Hepatocyte (in vitro differentiated cells): Measurements from ENCODE around the gene ALDH1A2. TPM values are rescaled to one million over a fixed set of nuclear protein-coding genes. Genes with fewer than 3 reads are reported as not detected.

Source experiments
- DNase-seq: peaks from one replicate; pipeline ENCODE4 v3.0.0-alpha.2; 2016; ENCODE audit warnings: low spot score
- H2AFZ ChIP-seq: fragments of 200-600 bp; sonication (generic); 2 replicates; pipeline ENCODE4 v1.6.0; 2016; ENCODE audit warnings: antibody characterized with exemption, mild to moderate bottlenecking
- H3K27ac ChIP-seq: fragments of 200-600 bp; sonication (generic); 2 replicates; pipeline ENCODE4 v1.5.1; 2016; ENCODE audit warnings: mild to moderate bottlenecking
- H3K27me3 ChIP-seq: fragments of 200-600 bp; sonication (generic); 2 replicates; pipeline ENCODE4 v1.6.1; 2016
- H3K36me3 ChIP-seq: fragments of 200-600 bp; sonication (generic); replicated peaks from 2 replicates; pipeline ENCODE4 v1.5.1; 2016; ENCODE audit warnings: low read depth; ENCODE audit not compliant: insufficient read depth
- H3K4me1 ChIP-seq: fragments of 200-600 bp; sonication (generic); 2 replicates; pipeline ENCODE4 v1.5.1; 2016; ENCODE audit warnings: mild to moderate bottlenecking, moderate library complexity; ENCODE audit not compliant: insufficient read depth
- H3K4me2 ChIP-seq: fragments of 200-600 bp; sonication (generic); 2 replicates; pipeline ENCODE4 v1.6.0; 2016
- H3K4me3 ChIP-seq: fragments of 200-600 bp; sonication (generic); 2 replicates; pipeline ENCODE4 v1.5.1; 2016; ENCODE audit warnings: mild to moderate bottlenecking
- H3K79me2 ChIP-seq: fragments of 200-600 bp; sonication (generic); 2 replicates; pipeline ENCODE4 v1.6.0; 2017; ENCODE audit warnings: mild to moderate bottlenecking
- H3K9me2 ChIP-seq: fragments of 200-600 bp; sonication (generic); replicated peaks from 2 replicates; pipeline ENCODE4 v1.6.0; 2017; ENCODE audit warnings: mild to moderate bottlenecking; ENCODE audit not compliant: insufficient read depth
- H3K9me3 ChIP-seq: fragments of 200-600 bp; sonication (generic); 2 replicates; pipeline ENCODE4 v1.5.1; 2016; ENCODE audit warnings: low read depth, mild to moderate bottlenecking
- H4K20me1 ChIP-seq: fragments of 200-600 bp; sonication (generic); 2 replicates; pipeline ENCODE4 v1.6.0; 2016; ENCODE audit warnings: mild to moderate bottlenecking; ENCODE audit not compliant: insufficient read depth, poor library complexity, severe bottlenecking
- EZH2 ChIP-seq: fragments of 200-600 bp; sonication (generic); IDR thresholded peaks from 2 replicates; pipeline ENCODE4 v1.6.1; 2016; ENCODE audit warnings: antibody characterized with exemption, mild to moderate bottlenecking, borderline replicate concordance
- EZH2phosphoT487 ChIP-seq: fragments of 200-600 bp; sonication (generic); IDR thresholded peaks from one replicate; pipeline ENCODE4 v1.6.1; 2018; ENCODE audit warnings: antibody characterized with exemption, mild to moderate bottlenecking, low read depth, moderate library complexity; ENCODE audit not compliant: unreplicated experiment, severe bottlenecking
- WGBS: methylation state at CpG from one replicate; pipeline ENCODE4 v1.1.6; 2016; ENCODE audit warnings: low lambda C conversion rate; ENCODE audit errors: missing lambda C conversion rate; 5-methylcytosine and 5-hydroxymethylcytosine counted together
- polyA plus RNA-seq: library from polyadenylated mRNA; unstranded; fragments of >200 nt; fragmentation: Nextera tagmentation; extraction: Ambion mirVana; gene quantifications from 2 replicates; pipeline ENCODE4 v1.2.1, GENCODE V29; 2016
- total RNA-seq: library from RNA; depleted of rRNA; stranded (reverse); fragments of >200 nt; gene quantifications from 2 replicates; pipeline ENCODE4 v1.2.3, GENCODE V29; 2014
- TF ChIP-seq, protein P1 (sequence below): fragments of 200-600 bp; sonication (generic); IDR thresholded peaks from 2 replicates; pipeline ENCODE4 v1.5.1; 2016; ENCODE audit warnings: antibody characterized with exemption, mild to moderate bottlenecking; ENCODE audit not compliant: poor library complexity

ALDH1A2 gene
- total and polyA plus RNA-seq, 2 experiments from 2014 or later, result 3.0 to 7.3 TPM

DNA sequence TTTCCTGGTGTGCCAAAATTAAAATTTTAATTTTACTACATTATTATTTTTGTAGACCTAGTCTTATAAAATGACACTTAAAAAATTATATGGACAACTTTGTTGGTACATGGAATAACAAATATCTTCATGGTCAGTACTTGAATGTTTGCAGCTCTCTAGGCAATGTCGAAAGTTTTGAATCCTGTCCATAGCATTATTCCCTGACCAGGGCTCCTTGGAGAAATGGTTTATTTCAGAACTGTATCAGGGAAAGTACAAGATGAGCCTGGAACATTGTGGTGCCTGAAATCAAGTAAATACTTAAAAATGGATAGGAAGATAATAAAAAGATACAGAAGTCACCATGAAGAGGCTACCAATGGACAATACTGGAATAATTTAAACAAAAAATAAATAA is 47.6 kb downstream of the ALDH1A2 start:
- Histone ChIP-seq H3K79me2 (no peaks in the 10 kb centered on the region), H3K27ac (no peak overlapping the region), H3K4me2 (no peak overlapping the region), H3K9me3 (no peaks in the 10 kb centered on the region), H4K20me1 (no peaks in the 10 kb centered on the region), H3K9me2 (no peaks in the 10 kb centered on the region), H2AFZ (no peak overlapping the region), H3K4me1 (no peaks in the 10 kb centered on the region), H3K27me3 (peaks cover 4% of the 10 kb centered on the region), H3K4me3 (no peak overlapping the region), H3K36me3 (no peaks in the 10 kb centered on the region)
- WGBS, result 91% methylated on average over 1 of the region's 1 CpG
- DNase-seq, result no peak
- TF ChIP-seq, protein P1, sequence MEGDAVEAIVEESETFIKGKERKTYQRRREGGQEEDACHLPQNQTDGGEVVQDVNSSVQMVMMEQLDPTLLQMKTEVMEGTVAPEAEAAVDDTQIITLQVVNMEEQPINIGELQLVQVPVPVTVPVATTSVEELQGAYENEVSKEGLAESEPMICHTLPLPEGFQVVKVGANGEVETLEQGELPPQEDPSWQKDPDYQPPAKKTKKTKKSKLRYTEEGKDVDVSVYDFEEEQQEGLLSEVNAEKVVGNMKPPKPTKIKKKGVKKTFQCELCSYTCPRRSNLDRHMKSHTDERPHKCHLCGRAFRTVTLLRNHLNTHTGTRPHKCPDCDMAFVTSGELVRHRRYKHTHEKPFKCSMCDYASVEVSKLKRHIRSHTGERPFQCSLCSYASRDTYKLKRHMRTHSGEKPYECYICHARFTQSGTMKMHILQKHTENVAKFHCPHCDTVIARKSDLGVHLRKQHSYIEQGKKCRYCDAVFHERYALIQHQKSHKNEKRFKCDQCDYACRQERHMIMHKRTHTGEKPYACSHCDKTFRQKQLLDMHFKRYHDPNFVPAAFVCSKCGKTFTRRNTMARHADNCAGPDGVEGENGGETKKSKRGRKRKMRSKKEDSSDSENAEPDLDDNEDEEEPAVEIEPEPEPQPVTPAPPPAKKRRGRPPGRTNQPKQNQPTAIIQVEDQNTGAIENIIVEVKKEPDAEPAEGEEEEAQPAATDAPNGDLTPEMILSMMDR, result no peak

- Histone ChIP-seq H3K79me2 (no peaks in the 10 kb centered on the region), H4K20me1 (no peaks in the 10 kb centered on the region), H3K4me1 (no peaks in the 10 kb centered on the region), H3K9me2 (no peaks in the 10 kb centered on the region), H3K9me3 (no peaks in the 10 kb centered on the region), H2AFZ (no peak overlapping the region), H3K4me2 (no peak overlapping the region), H3K27me3 (peaks cover 4% of the 10 kb centered on the region), H3K27ac (no peak overlapping the region), H3K4me3 (no peak overlapping the region), H3K36me3 (no peaks in the 10 kb centered on the region)
- WGBS, result 79% methylated on average over 2 of the region's 2 CpGs
- TF ChIP-seq EZH2phosphoT487, result no peak
- TF ChIP-seq, protein P1, result no peak
- TF ChIP-seq EZH2, result no peak
- no peak for DNase-seq
Observed at GRCh38 chr15:58016581-58017175, 48.8 kb downstream of the ALDH1A2 start.

GRCh38 chr15:58015565-58015964 is 49.9 kb downstream of the ALDH1A2 start:
- 50% methylated on average over 1 of the region's 1 CpG for WGBS
- Histone ChIP-seq H3K9me3 (no peaks in the 10 kb centered on the region), H3K27ac (no peak overlapping the region), H3K36me3 (no peaks in the 10 kb centered on the region), H3K27me3 (peaks cover 4% of the 10 kb centered on the region), H3K4me2 (no peak overlapping the region), H2AFZ (no peak overlapping the region), H3K9me2 (no peaks in the 10 kb centered on the region), H3K4me1 (no peaks in the 10 kb centered on the region), H3K4me3 (no peak overlapping the region), H4K20me1 (no peaks in the 10 kb centered on the region), H3K79me2 (no peaks in the 10 kb centered on the region)
- no peak for TF ChIP-seq EZH2phosphoT487
- TF ChIP-seq, protein P1, result no peak
- TF ChIP-seq EZH2, result no peak
- no peak for DNase-seq

DNA sequence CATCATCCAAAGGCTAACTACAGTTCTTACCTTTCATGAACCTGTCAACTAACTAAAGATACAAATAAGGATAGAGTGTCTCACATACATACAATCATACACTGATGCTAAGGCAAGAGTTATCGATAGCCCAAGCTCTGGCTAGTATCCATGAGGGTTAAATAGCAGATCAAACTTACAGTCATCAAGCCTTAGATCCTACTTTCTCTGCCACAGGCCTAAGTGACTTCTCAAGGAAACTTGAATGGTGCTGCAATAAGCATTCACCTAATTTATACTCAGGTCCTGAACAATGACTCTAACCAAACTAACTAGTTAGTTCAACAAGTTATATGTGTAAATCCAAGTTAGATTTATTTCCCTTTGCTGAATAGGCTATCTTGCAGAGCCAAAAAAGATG is 51.0 kb downstream of the ALDH1A2 start:
- Histone ChIP-seq H3K9me3 (no peaks in the 10 kb centered on the region), H3K4me2 (no peak overlapping the region), H3K4me1 (no peaks in the 10 kb centered on the region), H4K20me1 (no peaks in the 10 kb centered on the region), H3K9me2 (no peaks in the 10 kb centered on the region), H2AFZ (no peak overlapping the region), H3K36me3 (no peaks in the 10 kb centered on the region), H3K27me3 (peaks cover 4% of the 10 kb centered on the region), H3K27ac (no peak overlapping the region), H3K4me3 (no peak overlapping the region), H3K79me2 (no peaks in the 10 kb centered on the region)
- TF ChIP-seq, protein P1, result no peak
- no peak for TF ChIP-seq EZH2phosphoT487
- no peak for TF ChIP-seq EZH2
- 96% methylated on average over 1 of the region's 1 CpG for WGBS
- no peak for DNase-seq
